Cardiac muscle cell (in vitro differentiated cells and primary cell): ENCODE measurements around the gene KLK8. TPM values are rescaled to one million over a fixed set of nuclear protein-coding genes. Genes with fewer than 3 reads are reported as not detected.

Experiments
- DNase-seq, 2 donors: peaks; one replicate each; pipeline versions ENCODE4 v3.0.0 to v3.0.0-alpha.2; 2010 to 2017; ENCODE audit warnings: low read depth in 1 of 2, low spot score in 1 of 2
- H3K27ac ChIP-seq: fragments of 200-600 bp; sonication (generic); 2 replicates; pipeline ENCODE4 v1.5.1; 2016
- H3K27me3 ChIP-seq: fragments of 200-600 bp; sonication (generic); 2 replicates; pipeline ENCODE4 v1.6.0; 2016; ENCODE audit warnings: control low read depth
- H3K36me3 ChIP-seq: fragments of 200-600 bp; sonication (generic); 2 replicates; pipeline ENCODE4 v1.5.1; 2016; ENCODE audit warnings: control low read depth
- H3K4me1 ChIP-seq: fragments of 200-600 bp; sonication (generic); 2 replicates; pipeline ENCODE4 v1.8.1; 2017; ENCODE audit warnings: low read depth, mild to moderate bottlenecking, mixed run types
- H3K4me3 ChIP-seq: fragments of 200-600 bp; sonication (generic); 2 replicates; pipeline ENCODE4 v1.5.1; 2016; ENCODE audit warnings: mild to moderate bottlenecking
- H3K9me3 ChIP-seq: fragments of 200-600 bp; sonication (generic); 2 replicates; pipeline ENCODE4 v1.5.1; 2017; ENCODE audit warnings: low read depth, mild to moderate bottlenecking, control low read depth
- polyA plus RNA-seq: library from polyadenylated mRNA; unstranded; fragments of >200 nt; fragmentation: Nextera tagmentation; extraction: Ambion mirVana; gene quantifications from 2 replicates; pipeline ENCODE4 v1.2.1, GENCODE V29; 2016
- total RNA-seq: library from RNA; depleted of rRNA; stranded (reverse); fragments of >200 nt; gene quantifications from 2 replicates; pipeline ENCODE4 v1.2.3, GENCODE V29; 2016
- TF ChIP-seq, protein P1 (sequence below): IDR thresholded peaks from 2 replicates; pipeline ENCODE4 v1.5.1; 2012; ENCODE audit warnings: low read depth, mild to moderate bottlenecking, low read length

KLK8 gene
- total and polyA plus RNA-seq, 2 experiments from 2014 or later, result not detected

DNA sequence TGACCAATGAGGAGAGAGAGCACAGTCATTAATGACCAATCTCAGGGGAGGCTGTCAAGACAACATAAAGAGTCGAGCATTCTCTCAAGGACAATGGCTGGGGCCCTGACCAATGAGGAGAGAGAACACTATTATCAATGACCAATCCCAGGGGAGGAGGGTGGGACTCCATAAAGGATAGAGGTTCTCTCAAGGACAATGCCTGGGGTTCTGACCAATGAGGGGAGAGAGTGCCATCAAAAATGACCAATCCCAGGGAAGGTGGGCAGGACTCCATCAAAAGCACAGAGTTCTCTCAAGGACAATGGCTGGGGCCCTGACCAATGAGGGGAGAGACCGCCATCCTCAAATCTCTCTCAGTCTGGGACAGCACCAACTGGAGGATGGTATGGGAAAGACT is 28.3 kb upstream of the KLK8 start:
- H3K27me3 ChIP-seq, result peaks cover 3% of the 10 kb centered on the region
- no peak overlapping the region for H3K27ac ChIP-seq
- DNase-seq, result no peak
- TF ChIP-seq, protein P1, sequence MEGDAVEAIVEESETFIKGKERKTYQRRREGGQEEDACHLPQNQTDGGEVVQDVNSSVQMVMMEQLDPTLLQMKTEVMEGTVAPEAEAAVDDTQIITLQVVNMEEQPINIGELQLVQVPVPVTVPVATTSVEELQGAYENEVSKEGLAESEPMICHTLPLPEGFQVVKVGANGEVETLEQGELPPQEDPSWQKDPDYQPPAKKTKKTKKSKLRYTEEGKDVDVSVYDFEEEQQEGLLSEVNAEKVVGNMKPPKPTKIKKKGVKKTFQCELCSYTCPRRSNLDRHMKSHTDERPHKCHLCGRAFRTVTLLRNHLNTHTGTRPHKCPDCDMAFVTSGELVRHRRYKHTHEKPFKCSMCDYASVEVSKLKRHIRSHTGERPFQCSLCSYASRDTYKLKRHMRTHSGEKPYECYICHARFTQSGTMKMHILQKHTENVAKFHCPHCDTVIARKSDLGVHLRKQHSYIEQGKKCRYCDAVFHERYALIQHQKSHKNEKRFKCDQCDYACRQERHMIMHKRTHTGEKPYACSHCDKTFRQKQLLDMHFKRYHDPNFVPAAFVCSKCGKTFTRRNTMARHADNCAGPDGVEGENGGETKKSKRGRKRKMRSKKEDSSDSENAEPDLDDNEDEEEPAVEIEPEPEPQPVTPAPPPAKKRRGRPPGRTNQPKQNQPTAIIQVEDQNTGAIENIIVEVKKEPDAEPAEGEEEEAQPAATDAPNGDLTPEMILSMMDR, result no peak
- no peaks in the 10 kb centered on the region for H3K36me3 ChIP-seq
- no peaks in the 10 kb centered on the region for H3K4me1 ChIP-seq
- no peaks in the 10 kb centered on the region for H3K9me3 ChIP-seq
- H3K4me3 ChIP-seq, result no peak overlapping the region

DNA sequence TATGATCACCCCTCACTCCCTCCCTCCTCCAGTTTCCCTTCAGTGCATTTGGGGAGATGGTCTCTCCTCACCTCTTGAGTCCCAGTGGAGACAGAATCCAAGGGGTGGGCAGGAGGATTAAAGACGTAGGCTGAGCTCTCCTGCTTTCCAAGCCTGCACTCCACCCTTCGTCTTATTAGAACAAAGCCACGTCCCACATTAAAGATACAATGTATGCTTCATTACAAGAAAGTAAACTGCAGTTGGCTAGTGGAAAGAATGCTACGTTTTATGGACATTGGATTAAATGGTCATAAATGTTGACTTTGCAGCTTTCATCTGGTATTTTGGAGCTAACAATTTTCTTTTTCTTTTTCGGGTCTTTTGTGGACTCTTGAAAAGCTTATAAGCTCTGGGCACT is 26.5 kb upstream of the KLK8 start:
- DNase-seq, result no peak
- no peaks in the 10 kb centered on the region for H3K4me1 ChIP-seq
- no peaks in the 10 kb centered on the region for H3K9me3 ChIP-seq
- H3K4me3 ChIP-seq, result no peak overlapping the region
- no peak overlapping the region for H3K27ac ChIP-seq
- peaks cover 9% of the 10 kb centered on the region for H3K27me3 ChIP-seq
- TF ChIP-seq, protein P1, result no peak
- H3K36me3 ChIP-seq, result no peaks in the 10 kb centered on the region

DNA sequence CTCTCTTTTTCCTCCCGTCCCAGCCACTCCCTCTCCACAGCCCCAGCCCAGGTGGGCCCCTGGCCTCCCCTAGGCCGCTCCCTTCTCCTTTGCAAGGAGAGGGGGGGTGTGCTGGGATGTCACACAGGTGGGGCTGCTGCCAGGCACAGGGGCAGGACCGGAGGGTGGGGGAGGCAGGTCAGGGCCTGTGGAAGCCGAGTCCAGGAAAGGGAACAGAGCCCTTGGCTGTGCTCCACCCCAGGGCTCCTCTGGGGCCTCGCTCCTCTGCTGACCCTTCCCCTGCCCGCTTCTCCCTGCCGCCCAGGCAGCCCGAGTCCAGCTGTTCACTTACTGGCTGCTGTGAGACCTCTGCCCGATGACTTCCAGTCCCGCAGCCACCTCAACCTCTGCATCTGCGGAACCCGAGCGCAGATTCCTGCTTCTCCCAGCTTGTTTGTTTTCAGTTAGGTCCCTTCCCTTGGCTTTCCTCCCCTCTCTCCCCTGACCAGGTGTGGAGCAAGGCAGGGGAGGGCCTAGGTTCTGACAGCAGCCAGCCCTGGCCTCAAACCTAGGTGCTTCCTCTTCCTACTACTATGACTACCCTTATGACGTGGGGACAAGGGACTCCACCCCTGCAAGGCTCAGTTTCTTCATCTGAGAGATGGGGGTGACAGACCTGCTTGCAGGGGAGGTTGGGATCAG is 25.9 kb upstream of the KLK8 start:
- Histone ChIP-seq H3K27me3 (peaks cover 9% of the 10 kb centered on the region), H3K9me3 (no peaks in the 10 kb centered on the region), H3K27ac (no peak overlapping the region), H3K36me3 (no peaks in the 10 kb centered on the region), H3K4me3 (no peak overlapping the region), H3K4me1 (no peaks in the 10 kb centered on the region)
- DNase-seq, result no peak
- TF ChIP-seq, protein P1, result no peak

DNA sequence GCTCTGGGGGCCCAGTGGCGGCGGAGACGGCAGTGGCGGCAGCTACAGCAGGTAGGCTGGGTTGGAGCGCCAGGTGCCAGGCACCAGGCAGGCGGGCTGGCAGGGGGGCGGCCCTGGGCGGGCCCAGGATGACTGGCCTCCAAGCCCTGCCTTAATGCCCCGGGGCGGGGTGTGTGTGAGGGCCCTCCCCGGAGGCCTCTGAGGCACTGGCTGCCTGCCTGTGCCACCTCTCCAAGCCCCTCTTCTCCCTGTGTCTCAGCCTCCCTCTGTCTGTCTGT is 25.1 kb upstream of the KLK8 start, which contains the start of gene KLK11:
Gene KLK11 (minus strand): TSS at position 63 of the 278 bp plus-strand sequence. CDS start 985 bp downstream, outside the sequence.
- Histone ChIP-seq H3K9me3 (no peaks in the 10 kb centered on the region), H3K27me3 (peaks cover 9% of the 10 kb centered on the region), H3K27ac (no peak within 1 kb of the TSS), H3K4me1 (no peaks in the 10 kb centered on the region), H3K36me3 (no peaks in the 10 kb centered on the region), H3K4me3 (no peak within 1 kb of the TSS)
- DNase-seq, result no peak
- TF ChIP-seq, protein P1, result no peak

DNA sequence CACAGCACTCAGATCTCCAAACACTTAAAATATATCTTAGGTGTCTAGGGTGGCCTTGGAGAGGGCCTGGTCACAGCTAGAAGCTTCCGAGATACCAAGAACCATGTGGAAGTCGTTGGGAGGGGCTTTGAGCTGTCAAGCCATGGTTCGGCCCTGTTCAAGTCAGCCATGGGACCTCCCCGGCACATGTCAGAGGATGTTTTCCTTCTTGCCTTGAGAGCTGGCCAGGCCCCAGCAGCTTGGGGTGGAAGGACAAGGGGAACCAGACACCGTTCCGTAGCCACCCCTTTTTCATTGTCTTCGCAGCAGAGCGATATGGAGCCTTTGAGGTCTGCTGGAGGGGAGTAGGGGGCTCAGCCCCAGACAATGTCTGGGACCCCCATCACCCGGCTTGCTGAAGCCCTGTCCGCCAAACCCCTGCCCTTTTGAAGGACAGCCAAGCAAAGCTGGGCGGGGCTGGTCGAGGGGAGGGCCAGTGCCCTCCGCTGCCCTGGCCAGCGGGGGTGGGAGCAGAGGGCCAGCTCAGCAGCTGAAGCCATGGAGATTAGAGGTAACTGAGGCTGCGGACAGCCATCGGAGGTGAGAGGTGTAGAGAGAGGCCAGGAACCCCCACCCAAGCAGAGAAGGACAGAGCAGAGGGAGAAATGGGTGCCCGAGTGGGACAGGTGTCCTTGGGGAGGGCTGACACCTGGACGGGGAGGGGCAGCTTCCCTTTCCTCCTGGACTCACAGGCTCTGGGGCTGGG is 24.6 kb upstream of the KLK8 start:
- Histone ChIP-seq H3K4me3 (no peak overlapping the region), H3K27me3 (peaks cover 9% of the 10 kb centered on the region), H3K4me1 (no peaks in the 10 kb centered on the region), H3K9me3 (no peaks in the 10 kb centered on the region), H3K36me3 (no peaks in the 10 kb centered on the region), H3K27ac (no peak overlapping the region)
- no peak for DNase-seq
- TF ChIP-seq, protein P1, result no peak
